HepG2 (cell line): ENCODE data around the gene GNL3. TPM values are rescaled to one million over a fixed set of nuclear protein-coding genes. Genes with fewer than 3 reads are reported as not detected.

Experiments used
- EZH2 ChIP-seq: conservative IDR thresholded peaks from 2 replicates; pipeline ENCODE4 v1.6.1; 2012; ENCODE audit warnings: mild to moderate bottlenecking, low read depth, low read length, moderate library complexity
- MED1 ChIP-seq: sonication (generic); formaldehyde crosslinking; IDR thresholded peaks from 2 replicates; pipeline ENCODE4 v1.4.0; 2020; ENCODE audit warnings: missing genetic modification reagents
- MED8 ChIP-seq: sonication (generic); formaldehyde crosslinking; IDR thresholded peaks from 2 replicates; pipeline ENCODE4 v1.8.1; 2023; ENCODE audit warnings: mild to moderate bottlenecking, missing genetic modification reagents; ENCODE audit not compliant: insufficient replicate concordance
- MXD4 ChIP-seq: IDR thresholded peaks from 2 replicates; pipeline ENCODE4 v1.6.1; 2016; ENCODE audit warnings: mild to moderate bottlenecking, missing biosample characterization, missing genetic modification reagents
- NFRKB ChIP-seq: fragments of 450-650 bp; IDR thresholded peaks from 2 replicates; pipeline ENCODE4 v1.6.1; 2017
- POGZ ChIP-seq: sonication (generic); formaldehyde crosslinking; IDR thresholded peaks from 2 replicates; pipeline ENCODE4 v1.4.0; 2020; ENCODE audit warnings: mild to moderate bottlenecking, missing genetic modification reagents
- PTBP1 ChIP-seq: fragments of 200-400 bp; formaldehyde crosslinking; IDR thresholded peaks from 2 replicates; pipeline ENCODE4 v1.6.1; 2018; ENCODE audit warnings: low read length, low read depth; ENCODE audit not compliant: poor library complexity, severe bottlenecking
- SIX1 ChIP-seq: sonication (generic); formaldehyde crosslinking; IDR thresholded peaks from 2 replicates; pipeline ENCODE4 v1.4.0; 2020; ENCODE audit warnings: missing genetic modification reagents, borderline replicate concordance
- SNRNP70 ChIP-seq: fragments of 200-400 bp; formaldehyde crosslinking; IDR thresholded peaks from 2 replicates; pipeline ENCODE4 v1.6.1; 2017; ENCODE audit warnings: mild to moderate bottlenecking, low read depth, low read length, moderate library complexity
- SOX5 ChIP-seq: IDR thresholded peaks from 2 replicates; pipeline ENCODE4 v1.6.1; 2016; ENCODE audit warnings: borderline replicate concordance
- TCF12 ChIP-seq, 2 experiments: fragments of 450-650 bp in 1 of 2; sonication (generic) in 1 of 2; formaldehyde crosslinking in 1 of 2; IDR thresholded peaks; 2 replicates each; pipeline versions ENCODE4 v1.6.1 to v1.8.0; 2017 to 2022; ENCODE audit warnings: antibody characterized with exemption in 1 of 2, mild to moderate bottlenecking in 1 of 2, missing genetic modification reagents in 1 of 2, moderate library complexity in 1 of 2
- ZFYVE20 ChIP-seq: sonication (generic); formaldehyde crosslinking; IDR thresholded peaks from 2 replicates; pipeline ENCODE4 v1.8.0; 2023; ENCODE audit warnings: low read depth, mild to moderate bottlenecking, moderate library complexity, missing genetic modification reagents, borderline replicate concordance
- ZMYM2 ChIP-seq: sonication (generic); formaldehyde crosslinking; IDR thresholded peaks from 2 replicates; pipeline ENCODE4 v1.8.0; 2022; ENCODE audit warnings: mild to moderate bottlenecking, missing genetic modification reagents
- ZNF12 ChIP-seq: sonication (generic); formaldehyde crosslinking; IDR thresholded peaks from 2 replicates; pipeline ENCODE4 v1.5.0; 2020; ENCODE audit warnings: missing genetic modification reagents
- ZNF619 ChIP-seq: sonication (generic); formaldehyde crosslinking; IDR thresholded peaks from 2 replicates; pipeline ENCODE4 v1.4.0; 2020; ENCODE audit warnings: mild to moderate bottlenecking, missing genetic modification reagents
- ZSCAN29 ChIP-seq: sonication (generic); formaldehyde crosslinking; conservative IDR thresholded peaks from 2 replicates; pipeline ENCODE4 v1.4.0; 2020; ENCODE audit warnings: mild to moderate bottlenecking, missing genetic modification reagents
- ZSCAN30 ChIP-seq: sonication (generic); formaldehyde crosslinking; IDR thresholded peaks from 2 replicates; pipeline ENCODE4 v1.5.0; 2020; ENCODE audit warnings: mild to moderate bottlenecking, missing genetic modification reagents
- ZSCAN31 ChIP-seq: sonication (generic); formaldehyde crosslinking; IDR thresholded peaks from 2 replicates; pipeline ENCODE4 v1.5.0; 2020; ENCODE audit warnings: low read depth, mild to moderate bottlenecking, missing genetic modification reagents
- polyA plus RNA-seq, 8 experiments: library from polyadenylated mRNA; depleted of rRNA in 3 of 8; stranded (reverse) in 7 of 8; unstranded in 1 of 8; fragments of >200 nt; fragmentation: Illumina TruSeq in 4 of 8; extraction: Trizol in 4 of 8; gene quantifications; 2 replicates each; pipeline versions ENCODE4 v1.2.1 to v1.2.3, GENCODE V29; 2011 to 2016; ENCODE audit warnings: low read depth in 4 of 8, missing spikeins in 1 of 8, mixed read lengths in 1 of 8; ENCODE audit not compliant: insufficient read depth in 1 of 8
- total RNA-seq, 5 experiments: library from RNA; depleted of rRNA; stranded (reverse); fragments of >200 nt; fragmentation: Illumina TruSeq; extraction: Trizol; gene quantifications; 2 replicates each; pipeline ENCODE4 v1.2.3, GENCODE V29; 2016; ENCODE audit warnings: low read depth in 1 of 5
- TF ChIP-seq, protein P1 (sequence below): IDR thresholded peaks from 2 replicates; pipeline ENCODE4 v1.6.1; 2016; ENCODE audit warnings: missing compliant biosample characterization, missing genetic modification reagents, borderline replicate concordance
- TF ChIP-seq, protein P2 (sequence below): sonication (generic); formaldehyde crosslinking; IDR thresholded peaks from 2 replicates; pipeline ENCODE4 v1.4.0; 2020; ENCODE audit warnings: low read depth, missing genetic modification reagents
- TF ChIP-seq, protein P3 (sequence below): sonication (generic); formaldehyde crosslinking; IDR thresholded peaks from 2 replicates; pipeline ENCODE4 v1.4.0; 2020; ENCODE audit warnings: mild to moderate bottlenecking, missing genetic modification reagents
- TF ChIP-seq, protein P4 (sequence below): sonication (generic); formaldehyde crosslinking; IDR thresholded peaks from 2 replicates; pipeline ENCODE4 v1.4.0; 2020; ENCODE audit warnings: missing genetic modification reagents

The GNL3 gene
- total and polyA plus RNA-seq, 2 of the 13 experiments (the other 11 are each of a cell fraction or from before 2014, with no cell fraction given): 129 to 257 TPM

DNA sequence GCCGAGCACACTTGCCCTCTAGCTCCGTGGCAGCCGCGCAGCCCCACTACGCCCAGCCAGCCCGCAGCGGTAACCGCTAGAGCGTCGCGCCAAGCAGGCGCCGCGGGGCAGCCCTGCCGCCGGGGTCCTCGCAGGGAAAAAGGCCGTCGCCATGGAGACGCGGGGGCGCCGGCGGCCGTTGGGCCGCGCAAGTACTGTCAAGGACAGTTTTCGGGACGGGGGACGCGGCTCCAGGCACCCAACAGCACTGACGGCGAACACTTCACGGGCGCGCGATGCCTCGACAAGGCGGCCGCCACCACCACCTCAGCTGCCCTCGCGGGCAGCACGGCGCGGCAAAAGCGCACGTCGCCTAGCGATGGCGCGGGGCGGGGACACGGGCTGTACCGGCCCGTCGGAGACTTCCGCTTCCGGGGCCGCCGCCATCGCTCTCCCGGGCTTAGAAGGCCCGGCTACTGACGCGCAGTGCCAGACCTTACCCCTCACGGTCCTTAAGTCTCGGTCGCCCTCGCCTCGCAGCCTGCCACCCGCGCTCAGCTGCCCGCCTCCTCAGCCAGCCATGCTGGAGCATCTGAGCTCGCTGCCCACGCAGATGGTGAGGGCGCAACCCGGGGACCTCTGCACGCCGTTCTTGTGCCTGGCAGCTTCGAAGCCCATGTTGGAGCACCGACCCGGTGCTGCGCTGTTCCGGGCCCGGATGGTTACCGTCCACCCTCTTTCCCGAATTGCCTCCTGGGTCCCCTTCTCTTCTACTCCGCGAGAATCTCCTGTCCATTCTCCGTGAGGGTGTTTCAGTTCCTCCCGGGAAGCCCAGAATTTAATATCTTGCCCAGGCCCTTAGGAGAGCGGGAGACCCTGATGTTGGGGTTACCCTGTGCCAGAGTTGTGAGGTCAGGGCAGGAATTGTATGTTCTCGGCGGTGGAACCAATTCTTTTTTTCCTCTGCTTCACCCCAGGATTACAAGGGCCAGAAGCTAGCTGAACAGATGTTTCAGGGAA lies 20.2 kb downstream of the GNL3 start, which contains the start of the genes GLT8D1 and SPCS1 (continued):
- TF ChIP-seq EZH2 (no peak), ZSCAN30 (CRISPR knock-in tag) (no peak), SOX5 (CRISPR knock-in tag) (0 out of 2 replicates have a peak, but pooled peaks have one; percentile 18), ZMYM2 (CRISPR knock-in tag) (no peak), ZFYVE20 (CRISPR knock-in tag) (peak; percentile 79; the same call in 1 of the 2 replicates), ZNF619 (CRISPR knock-in tag) (no peak; the same call in 1 of the 2 replicates), ZSCAN31 (CRISPR knock-in tag) (peak; percentile 89), POGZ (CRISPR knock-in tag) (peak; percentile 48; the same call in 1 of the 2 replicates), SIX1 (CRISPR knock-in tag) (no peak), ZSCAN29 (CRISPR knock-in tag) (peak; percentile 45; the same call in 1 of the 2 replicates), PTBP1 (no peak), ZNF12 (peak; percentile 11; the same call in 1 of the 2 replicates), MED1 (CRISPR knock-in tag) (peak; percentile 70), MED8 (CRISPR knock-in tag) (peak; percentile 22), TCF12 (IDR thresholded peaks at IDR 0.05) (no peak), TCF12 (CRISPR knock-in tag; IDR thresholded peaks at IDR 0.05) (no peak), MXD4 (CRISPR knock-in tag) (peak; percentile 93), SNRNP70 (no peak), NFRKB (no peak)
- TF ChIP-seq, protein P1, sequence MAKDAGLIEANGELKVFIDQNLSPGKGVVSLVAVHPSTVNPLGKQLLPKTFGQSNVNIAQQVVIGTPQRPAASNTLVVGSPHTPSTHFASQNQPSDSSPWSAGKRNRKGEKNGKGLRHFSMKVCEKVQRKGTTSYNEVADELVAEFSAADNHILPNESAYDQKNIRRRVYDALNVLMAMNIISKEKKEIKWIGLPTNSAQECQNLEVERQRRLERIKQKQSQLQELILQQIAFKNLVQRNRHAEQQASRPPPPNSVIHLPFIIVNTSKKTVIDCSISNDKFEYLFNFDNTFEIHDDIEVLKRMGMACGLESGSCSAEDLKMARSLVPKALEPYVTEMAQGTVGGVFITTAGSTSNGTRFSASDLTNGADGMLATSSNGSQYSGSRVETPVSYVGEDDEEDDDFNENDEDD (CRISPR knock-in tag): no peak
- TF ChIP-seq, protein P2, sequence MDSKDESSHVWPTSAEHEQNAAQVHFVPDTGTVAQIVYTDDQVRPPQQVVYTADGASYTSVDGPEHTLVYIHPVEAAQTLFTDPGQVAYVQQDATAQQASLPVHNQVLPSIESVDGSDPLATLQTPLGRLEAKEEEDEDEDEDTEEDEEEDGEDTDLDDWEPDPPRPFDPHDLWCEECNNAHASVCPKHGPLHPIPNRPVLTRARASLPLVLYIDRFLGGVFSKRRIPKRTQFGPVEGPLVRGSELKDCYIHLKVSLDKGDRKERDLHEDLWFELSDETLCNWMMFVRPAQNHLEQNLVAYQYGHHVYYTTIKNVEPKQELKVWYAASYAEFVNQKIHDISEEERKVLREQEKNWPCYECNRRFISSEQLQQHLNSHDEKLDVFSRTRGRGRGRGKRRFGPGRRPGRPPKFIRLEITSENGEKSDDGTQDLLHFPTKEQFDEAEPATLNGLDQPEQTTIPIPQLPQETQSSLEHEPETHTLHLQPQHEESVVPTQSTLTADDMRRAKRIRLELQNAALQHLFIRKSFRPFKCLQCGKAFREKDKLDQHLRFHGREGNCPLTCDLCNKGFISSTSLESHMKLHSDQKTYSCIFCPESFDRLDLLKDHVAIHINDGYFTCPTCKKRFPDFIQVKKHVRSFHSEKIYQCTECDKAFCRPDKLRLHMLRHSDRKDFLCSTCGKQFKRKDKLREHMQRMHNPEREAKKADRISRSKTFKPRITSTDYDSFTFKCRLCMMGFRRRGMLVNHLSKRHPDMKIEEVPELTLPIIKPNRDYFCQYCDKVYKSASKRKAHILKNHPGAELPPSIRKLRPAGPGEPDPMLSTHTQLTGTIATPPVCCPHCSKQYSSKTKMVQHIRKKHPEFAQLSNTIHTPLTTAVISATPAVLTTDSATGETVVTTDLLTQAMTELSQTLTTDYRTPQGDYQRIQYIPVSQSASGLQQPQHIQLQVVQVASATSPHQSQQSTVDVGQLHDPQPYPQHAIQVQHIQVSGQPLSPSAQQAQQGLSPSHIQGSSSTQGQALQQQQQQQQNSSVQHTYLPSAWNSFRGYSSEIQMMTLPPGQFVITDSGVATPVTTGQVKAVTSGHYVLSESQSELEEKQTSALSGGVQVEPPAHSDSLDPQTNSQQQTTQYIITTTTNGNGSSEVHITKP (CRISPR knock-in tag): peak; percentile 36; the same call in 1 of the 2 replicates
- TF ChIP-seq, protein P3, sequence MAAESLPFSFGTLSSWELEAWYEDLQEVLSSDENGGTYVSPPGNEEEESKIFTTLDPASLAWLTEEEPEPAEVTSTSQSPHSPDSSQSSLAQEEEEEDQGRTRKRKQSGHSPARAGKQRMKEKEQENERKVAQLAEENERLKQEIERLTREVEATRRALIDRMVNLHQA (CRISPR knock-in tag): no peak
- TF ChIP-seq, protein P4, sequence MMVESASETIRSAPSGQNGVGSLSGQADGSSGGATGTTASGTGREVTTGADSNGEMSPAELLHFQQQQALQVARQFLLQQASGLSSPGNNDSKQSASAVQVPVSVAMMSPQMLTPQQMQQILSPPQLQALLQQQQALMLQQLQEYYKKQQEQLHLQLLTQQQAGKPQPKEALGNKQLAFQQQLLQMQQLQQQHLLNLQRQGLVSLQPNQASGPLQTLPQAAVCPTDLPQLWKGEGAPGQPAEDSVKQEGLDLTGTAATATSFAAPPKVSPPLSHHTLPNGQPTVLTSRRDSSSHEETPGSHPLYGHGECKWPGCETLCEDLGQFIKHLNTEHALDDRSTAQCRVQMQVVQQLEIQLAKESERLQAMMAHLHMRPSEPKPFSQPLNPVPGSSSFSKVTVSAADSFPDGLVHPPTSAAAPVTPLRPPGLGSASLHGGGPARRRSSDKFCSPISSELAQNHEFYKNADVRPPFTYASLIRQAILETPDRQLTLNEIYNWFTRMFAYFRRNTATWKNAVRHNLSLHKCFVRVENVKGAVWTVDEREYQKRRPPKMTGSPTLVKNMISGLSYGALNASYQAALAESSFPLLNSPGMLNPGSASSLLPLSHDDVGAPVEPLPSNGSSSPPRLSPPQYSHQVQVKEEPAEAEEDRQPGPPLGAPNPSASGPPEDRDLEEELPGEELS (CRISPR knock-in tag): peak; percentile 20
